Memory B cell (primary cell): Measurements from ENCODE around the gene SLC25A21.
"Not testable (repeated sequence)": the region's sequence is repeated elsewhere in the genome, so short reads cannot be mapped to it uniquely, and the experiment has no call there.

ENCODE experiments used
- ATAC-seq: fragments of 150-1000 bp; cut with Tn5 transposase; 2 replicates; pipeline ENCODE4 v1.10.0; 2021; ENCODE audit warnings: low read depth, mild to moderate bottlenecking, moderate library complexity
- DNase-seq, 2 donors: peaks; one replicate each; pipeline ENCODE4 v3.0.0; 2022; ENCODE audit warnings: low spot score in 2 of 2
- H3K27ac Mint-ChIP-seq: one replicate; pipeline ENCODE4 v1.8.0; 2022; ENCODE audit warnings: mild to moderate bottlenecking, moderate library complexity, mixed read lengths
- H3K27me3 Mint-ChIP-seq: one replicate; pipeline ENCODE4 v1.8.0; 2022; ENCODE audit warnings: mixed read lengths
- H3K36me3 Mint-ChIP-seq: one replicate; pipeline ENCODE4 v1.8.0; 2022; ENCODE audit warnings: mild to moderate bottlenecking, mixed read lengths
- H3K4me1 Mint-ChIP-seq: one replicate; pipeline ENCODE4 v1.8.0; 2022; ENCODE audit warnings: mixed read lengths
- H3K4me3 Mint-ChIP-seq: one replicate; pipeline ENCODE4 v1.8.0; 2022; ENCODE audit warnings: mild to moderate bottlenecking, moderate library complexity, mixed read lengths
- H3K9me3 Mint-ChIP-seq: one replicate; pipeline ENCODE4 v1.8.0; 2022; ENCODE audit warnings: mixed read lengths

Gene SLC25A21

GRCh38 chr14:36718216-36718615 is 454.2 kb downstream of the SLC25A21 start:
- H3K27ac Mint-ChIP-seq: no peak overlapping the region
- H3K4me3 Mint-ChIP-seq: no peak overlapping the region
- H3K4me1 Mint-ChIP-seq: no peaks in the 10 kb centered on the region
- no peaks in the 10 kb centered on the region for H3K9me3 Mint-ChIP-seq
- no peak for ATAC-seq
- no peaks in the 10 kb centered on the region for H3K27me3 Mint-ChIP-seq
- no peak for DNase-seq
- no peaks in the 10 kb centered on the region for H3K36me3 Mint-ChIP-seq

GRCh38 chr14:36717363-36717762 is 455.0 kb downstream of the SLC25A21 start:
- Mint-ChIP-seq H3K27me3 (no peaks in the 10 kb centered on the region), H3K4me1 (no peaks in the 10 kb centered on the region), H3K4me3 (no peak overlapping the region), H3K9me3 (no peaks in the 10 kb centered on the region), H3K36me3 (no peaks in the 10 kb centered on the region), H3K27ac (no peak overlapping the region)
- DNase-seq (no peak), ATAC-seq (no peak)

- Mint-ChIP-seq H3K36me3 (no peaks in the 10 kb centered on the region), H3K9me3 (no peaks in the 10 kb centered on the region), H3K27me3 (no peaks in the 10 kb centered on the region), H3K4me3 (no peak overlapping the region), H3K4me1 (no peaks in the 10 kb centered on the region), H3K27ac (no peak overlapping the region)
- ATAC-seq (no peak), DNase-seq (no peak)
Observed at GRCh38 chr14:36716614-36717184, 455.7 kb downstream of the SLC25A21 start.

- Mint-ChIP-seq H3K27me3 (no peaks in the 10 kb centered on the region), H3K4me3 (no peak overlapping the region), H3K9me3 (no peaks in the 10 kb centered on the region), H3K36me3 (no peaks in the 10 kb centered on the region), H3K4me1 (no peaks in the 10 kb centered on the region), H3K27ac (no peak overlapping the region)
- ATAC-seq: no peak
- no peak for DNase-seq
Observed at GRCh38 chr14:36713960-36714703, 458.3 kb downstream of the SLC25A21 start.

GRCh38 chr14:36707570-36707969 is 464.8 kb downstream of the SLC25A21 start:
- H3K4me3 Mint-ChIP-seq: no peak overlapping the region
- H3K36me3 Mint-ChIP-seq: no peaks in the 10 kb centered on the region
- ATAC-seq (no peak), DNase-seq (no peak)
- no peak overlapping the region for H3K27ac Mint-ChIP-seq
- H3K4me1 Mint-ChIP-seq: no peaks in the 10 kb centered on the region
- peaks cover 6% of the 10 kb centered on the region for H3K9me3 Mint-ChIP-seq
- H3K27me3 Mint-ChIP-seq: no peaks in the 10 kb centered on the region

- Mint-ChIP-seq H3K27me3 (peaks cover 1% of the 10 kb centered on the region), H3K27ac (no peak overlapping the region), H3K4me3 (no peak overlapping the region), H3K4me1 (no peaks in the 10 kb centered on the region), H3K36me3 (no peaks in the 10 kb centered on the region), H3K9me3 (peaks cover 8% of the 10 kb centered on the region)
- ATAC-seq (no peak), DNase-seq (no peak)
Observed at GRCh38 chr14:36702474-36702873, 469.9 kb downstream of the SLC25A21 start.

- H3K9me3 Mint-ChIP-seq: peaks cover 1% of the 10 kb centered on the region
- H3K27me3 Mint-ChIP-seq: peaks cover 1% of the 10 kb centered on the region
- ATAC-seq (no peak), DNase-seq (no peak)
- H3K4me1 Mint-ChIP-seq: no peaks in the 10 kb centered on the region
- H3K36me3 Mint-ChIP-seq: no peaks in the 10 kb centered on the region
- no peak overlapping the region for H3K4me3 Mint-ChIP-seq
- H3K27ac Mint-ChIP-seq: no peak overlapping the region
Observed at GRCh38 chr14:36701132-36701531, 471.3 kb downstream of the SLC25A21 start.

- no peaks in the 10 kb centered on the region for H3K4me1 Mint-ChIP-seq
- peaks cover 1% of the 10 kb centered on the region for H3K27me3 Mint-ChIP-seq
- H3K4me3 Mint-ChIP-seq: no peak overlapping the region
- DNase-seq (no peak), ATAC-seq (no peak)
- H3K9me3 Mint-ChIP-seq: peaks cover 1% of the 10 kb centered on the region
- H3K36me3 Mint-ChIP-seq: no peaks in the 10 kb centered on the region
- H3K27ac Mint-ChIP-seq: no peak overlapping the region
Observed at GRCh38 chr14:36700651-36701050, 471.8 kb downstream of the SLC25A21 start.

- not testable (repeated sequence) for H3K4me1 Mint-ChIP-seq, H3K36me3 Mint-ChIP-seq, H3K4me3 Mint-ChIP-seq, ATAC-seq, H3K27ac Mint-ChIP-seq, H3K9me3 Mint-ChIP-seq, H3K27me3 Mint-ChIP-seq, DNase-seq
Observed at GRCh38 chr14:36699420-36699819, 473.0 kb downstream of the SLC25A21 start.

GRCh38 chr14:36690311-36691040 is 481.9 kb downstream of the SLC25A21 start:
- no peak overlapping the region for H3K27ac Mint-ChIP-seq
- peaks cover 6% of the 10 kb centered on the region for H3K9me3 Mint-ChIP-seq
- H3K27me3 Mint-ChIP-seq: peaks cover 2% of the 10 kb centered on the region
- no peak overlapping the region for H3K4me3 Mint-ChIP-seq
- H3K36me3 Mint-ChIP-seq: no peaks in the 10 kb centered on the region
- DNase-seq (no peak), ATAC-seq (no peak)
- H3K4me1 Mint-ChIP-seq: no peaks in the 10 kb centered on the region

- no peaks in the 10 kb centered on the region for H3K36me3 Mint-ChIP-seq
- no peak overlapping the region for H3K27ac Mint-ChIP-seq
- no peak for DNase-seq
- no peak for ATAC-seq
- peaks cover 5% of the 10 kb centered on the region for H3K27me3 Mint-ChIP-seq
- peaks cover 4% of the 10 kb centered on the region for H3K9me3 Mint-ChIP-seq
- H3K4me3 Mint-ChIP-seq: no peak overlapping the region
- H3K4me1 Mint-ChIP-seq: no peaks in the 10 kb centered on the region
Observed at GRCh38 chr14:36684946-36685345, 487.5 kb downstream of the SLC25A21 start.

GRCh38 chr14:36683083-36683724 is 489.2 kb downstream of the SLC25A21 start:
- Mint-ChIP-seq H3K27me3 (peaks cover 5% of the 10 kb centered on the region), H3K4me3 (no peak overlapping the region), H3K9me3 (peaks cover 4% of the 10 kb centered on the region), H3K4me1 (no peaks in the 10 kb centered on the region), H3K36me3 (no peaks in the 10 kb centered on the region), H3K27ac (no peak overlapping the region)
- no peak for DNase-seq
- ATAC-seq: no peak

- Mint-ChIP-seq H3K36me3 (no peaks in the 10 kb centered on the region), H3K4me3 (no peak overlapping the region), H3K27ac (no peak overlapping the region), H3K27me3 (peaks cover 3% of the 10 kb centered on the region), H3K4me1 (no peaks in the 10 kb centered on the region), H3K9me3 (no peaks in the 10 kb centered on the region)
- DNase-seq (no peak), ATAC-seq (no peak)
Observed at GRCh38 chr14:36682338-36682737, 490.1 kb downstream of the SLC25A21 start.

GRCh38 chr14:36676236-36676635 is 496.2 kb downstream of the SLC25A21 start:
- DNase-seq (no peak), ATAC-seq (no peak)
- H3K4me1 Mint-ChIP-seq: no peaks in the 10 kb centered on the region
- H3K27me3 Mint-ChIP-seq: peaks cover 6% of the 10 kb centered on the region
- H3K4me3 Mint-ChIP-seq: no peak overlapping the region
- H3K9me3 Mint-ChIP-seq: no peaks in the 10 kb centered on the region
- H3K36me3 Mint-ChIP-seq: no peaks in the 10 kb centered on the region
- no peak overlapping the region for H3K27ac Mint-ChIP-seq
